GM19238 (cell line): ENCODE results near the gene CD63.

Experiments
- DNase-seq: peaks from one replicate; pipeline ENCODE4 v3.0.0; 2011; ENCODE audit warnings: low spot score; ENCODE audit not compliant: insufficient read length

Gene CD63

GRCh38 chr12:55722948-55723347 lies 5.9 kb downstream of the CD63 start:
- DNase-seq = no peak

GRCh38 chr12:55721601-55722213 lies 7.1 kb downstream of the CD63 start:
- no peak for DNase-seq

- DNase-seq = no peak
Observed at GRCh38 chr12:55720894-55721444, 7.8 kb downstream of the CD63 start.

GRCh38 chr12:55720071-55720564 lies 8.7 kb downstream of the CD63 start, which contains the start of gene RDH5:
Gene RDH5, plus strand, starts transcription at chr12:55720393. Its CDS starts 792 bp downstream, at chr12:55721185.
- no peak for DNase-seq

- DNase-seq = no peak
Observed at GRCh38 chr12:55719371-55719770, 9.4 kb downstream of the CD63 start.

GRCh38 chr12:55718624-55719275 lies 10.1 kb downstream of the CD63 start:
- DNase-seq = no peak

- no peak for DNase-seq
Observed at GRCh38 chr12:55718015-55718414, 10.8 kb downstream of the CD63 start.

GRCh38 chr12:55717011-55718007 lies 11.5 kb downstream of the CD63 start:
- no peak for DNase-seq

- no peak for DNase-seq
Observed at GRCh38 chr12:55716582-55716957, 12.2 kb downstream of the CD63 start.

- peak; percentile 97 for DNase-seq
Observed at GRCh38 chr12:55715833-55716581, 12.8 kb downstream of the CD63 start, which contains the start of gene BLOC1S1. Gene BLOC1S1, plus strand, starts transcription at chr12:55716046. Its CDS starts 6 bp downstream, at chr12:55716052.

- DNase-seq = no peak
Observed at GRCh38 chr12:55715169-55715764, 13.5 kb downstream of the CD63 start.

GRCh38 chr12:55713721-55714120 lies 15.1 kb downstream of the CD63 start:
- DNase-seq = no peak

GRCh38 chr12:55712700-55713415 lies 16.0 kb downstream of the CD63 start:
- DNase-seq = no peak

GRCh38 chr12:55711786-55712553 lies 16.8 kb downstream of the CD63 start:
- no peak for DNase-seq

GRCh38 chr12:55708695-55709233 lies 20.0 kb downstream of the CD63 start:
- DNase-seq = no peak

- DNase-seq = peak; percentile 68
Observed at GRCh38 chr12:55707841-55708694, 20.7 kb downstream of the CD63 start, which contains the start of gene ITGA7. Gene ITGA7, minus strand, starts transcription at chr12:55707904. Its CDS starts 222 bp downstream, at chr12:55707682.

GRCh38 chr12:55707219-55707671 lies 21.6 kb downstream of the CD63 start:
- DNase-seq = no peak
